DMS153 treated with DMSO at 0.1 percent for 48 hours (cell line): Measurements from ENCODE around the gene MCF2L.

Experiments used
- DNase-seq: peaks from one replicate; lab custom pipeline; 2025; ENCODE audit not compliant: unreplicated experiment; lab: John Stamatoyannopoulos, UW

MCF2L gene

GRCh38 chr13:112980434-112980833, 11.4 kb downstream of the MCF2L start:
- no peak for DNase-seq

GRCh38 chr13:112981451-112981850, 12.4 kb downstream of the MCF2L start:
- DNase-seq: no peak

- DNase-seq: no peak
Measured at GRCh38 chr13:112982281-112983041, 13.4 kb downstream of the MCF2L start.

GRCh38 chr13:112983042-112983305, 14.0 kb downstream of the MCF2L start:
- DNase-seq: no peak

GRCh38 chr13:112983428-112984196, 14.6 kb downstream of the MCF2L start:
- DNase-seq: no peak

GRCh38 chr13:112984501-112984900, 15.5 kb downstream of the MCF2L start:
- DNase-seq: no peak

GRCh38 chr13:112984954-112985802, 16.2 kb downstream of the MCF2L start:
- DNase-seq: peak; percentile 47

GRCh38 chr13:112985803-112986408, 16.9 kb downstream of the MCF2L start:
- no peak for DNase-seq

GRCh38 chr13:112986470-112986869, 17.5 kb downstream of the MCF2L start:
- DNase-seq: no peak

GRCh38 chr13:112986946-112987681, 18.1 kb downstream of the MCF2L start:
- DNase-seq: no peak

GRCh38 chr13:112987682-112988024, 18.6 kb downstream of the MCF2L start:
- DNase-seq: no peak

GRCh38 chr13:112990783-112991182, 21.8 kb downstream of the MCF2L start:
- peak; percentile 91 for DNase-seq

GRCh38 chr13:112991609-112992008, 22.6 kb downstream of the MCF2L start:
- DNase-seq: peak; percentile 30

- no peak for DNase-seq
Measured at GRCh38 chr13:112992931-112993680, 24.1 kb downstream of the MCF2L start.

GRCh38 chr13:112994084-112994780, 25.2 kb downstream of the MCF2L start:
- no peak for DNase-seq

GRCh38 chr13:112994781-112995355, 25.9 kb downstream of the MCF2L start:
- DNase-seq: no peak

GRCh38 chr13:112995395-112996191, 26.6 kb downstream of the MCF2L start:
- DNase-seq: peak; percentile 67

- no peak for DNase-seq
Measured at GRCh38 chr13:112996671-112997091, 27.7 kb downstream of the MCF2L start.
